H9 (cell line): ENCODE results near the gene GNLY. TPM values are rescaled to one million over a fixed set of nuclear protein-coding genes. Genes with fewer than 3 reads are reported as not detected.

Experiments
- DNase-seq: peaks from one replicate; pipeline ENCODE4 v3.0.0-alpha.2; 2017
- H2AFZ ChIP-seq: one replicate; pipeline ENCODE4 v1.6.1; 2013; ENCODE audit warnings: mild to moderate bottlenecking, low read length, control low read depth, moderate library complexity
- H2AK5ac ChIP-seq: 2 replicates; pipeline ENCODE4 v1.6.1; 2013; ENCODE audit warnings: low read length, control low read depth, mixed read lengths; ENCODE audit not compliant: insufficient read length
- H2BK120ac ChIP-seq: one replicate; pipeline ENCODE4 v1.6.1; 2013; ENCODE audit warnings: low read depth, mild to moderate bottlenecking, low read length, control low read depth, inconsistent platforms; ENCODE audit not compliant: poor library complexity, severe bottlenecking
- H2BK12ac ChIP-seq: 2 replicates; pipeline ENCODE4 v1.6.1; 2013; ENCODE audit warnings: low read length, control low read depth, mixed read lengths, low read depth; ENCODE audit not compliant: insufficient read length
- H2BK15ac ChIP-seq: 2 replicates; pipeline ENCODE4 v1.6.1; 2013; ENCODE audit warnings: low read depth, low read length, control low read depth
- H2BK20ac ChIP-seq: one replicate; pipeline ENCODE4 v1.6.1; 2013; ENCODE audit warnings: low read depth, mild to moderate bottlenecking, low read length, control low read depth, inconsistent platforms; ENCODE audit not compliant: poor library complexity, severe bottlenecking
- H2BK5ac ChIP-seq: 2 replicates; pipeline ENCODE4 v1.6.1; 2013; ENCODE audit warnings: low read length, control low read depth, mixed read lengths; ENCODE audit not compliant: insufficient read length
- H3K14ac ChIP-seq: 2 replicates; pipeline ENCODE4 v1.6.1; 2013; ENCODE audit warnings: low read length, control low read depth; ENCODE audit not compliant: insufficient read depth
- H3K18ac ChIP-seq: 2 replicates; pipeline ENCODE4 v1.6.1; 2013; ENCODE audit warnings: low read depth, mild to moderate bottlenecking, mixed read lengths, low read length, control low read depth; ENCODE audit not compliant: insufficient read length
- H3K23ac ChIP-seq: 2 replicates; pipeline ENCODE4 v1.6.1; 2013; ENCODE audit warnings: low read length, control low read depth, mixed read lengths, low read depth; ENCODE audit not compliant: insufficient read length
- H3K23me2 ChIP-seq: 2 replicates; pipeline ENCODE4 v1.6.1; 2013; ENCODE audit warnings: low read depth, mild to moderate bottlenecking, mixed read lengths, low read length, control low read depth; ENCODE audit not compliant: insufficient read length, poor library complexity, severe bottlenecking
- H3K27ac ChIP-seq: 2 replicates; pipeline ENCODE4 v1.5.1; 2013; ENCODE audit warnings: low read length, control low read depth, mixed read lengths, low read depth; ENCODE audit not compliant: insufficient read length
- H3K27me3 ChIP-seq: 2 replicates; pipeline ENCODE4 v1.6.1; 2013; ENCODE audit warnings: low read length, control low read depth, inconsistent platforms; ENCODE audit not compliant: insufficient read depth
- H3K4ac ChIP-seq: 2 replicates; pipeline ENCODE4 v1.6.1; 2013; ENCODE audit warnings: low read depth, mild to moderate bottlenecking, control low read depth, inconsistent platforms, low read length, moderate library complexity
- H3K4me1 ChIP-seq: 2 replicates; pipeline ENCODE4 v1.6.1; 2013; ENCODE audit warnings: low read length, control low read depth, inconsistent platforms; ENCODE audit not compliant: insufficient read depth
- H3K4me2 ChIP-seq: 2 replicates; pipeline ENCODE4 v1.6.1; 2013; ENCODE audit warnings: low read length, control low read depth, mixed read lengths; ENCODE audit not compliant: insufficient read length, insufficient read depth
- H3K56ac ChIP-seq: 2 replicates; pipeline ENCODE4 v1.6.1; 2013; ENCODE audit warnings: low read depth, mild to moderate bottlenecking, mixed read lengths, low read length, control low read depth; ENCODE audit not compliant: insufficient read length
- H3K79me1 ChIP-seq: 2 replicates; pipeline ENCODE4 v1.6.1; 2013; ENCODE audit warnings: low read depth, mild to moderate bottlenecking, moderate library complexity, low read length, control low read depth, inconsistent platforms; ENCODE audit not compliant: insufficient read depth, poor library complexity, severe bottlenecking
- H3K79me2 ChIP-seq: 2 replicates; pipeline ENCODE4 v1.6.1; 2013; ENCODE audit warnings: low read length, control low read depth, inconsistent platforms; ENCODE audit not compliant: insufficient read depth
- H3K9ac ChIP-seq: 2 replicates; pipeline ENCODE4 v1.6.1; 2013; ENCODE audit warnings: low read length, control low read depth, mixed read lengths; ENCODE audit not compliant: insufficient read length; ENCODE audit errors: extremely low read depth
- H3K9me3 ChIP-seq: one replicate; pipeline ENCODE4 v1.6.1; 2013; ENCODE audit warnings: low read depth, low read length, inconsistent platforms; ENCODE audit not compliant: control insufficient read depth
- H3T11ph ChIP-seq: one replicate; pipeline ENCODE4 v1.6.1; 2013; ENCODE audit warnings: mild to moderate bottlenecking, low read length, control low read depth, inconsistent platforms
- H4K20me1 ChIP-seq: one replicate; pipeline ENCODE4 v1.6.1; 2013; ENCODE audit not compliant: control insufficient read depth, insufficient read length, insufficient read depth
- H4K5ac ChIP-seq: 2 replicates; pipeline ENCODE4 v1.6.1; 2013; ENCODE audit warnings: low read depth, mild to moderate bottlenecking, mixed read lengths, low read length, control low read depth; ENCODE audit not compliant: insufficient read length
- H4K8ac ChIP-seq: replicated peaks from 2 replicates; pipeline ENCODE4 v1.6.1; 2013; ENCODE audit warnings: low read length, control low read depth, mixed read lengths, low read depth; ENCODE audit not compliant: insufficient read length
- H4K91ac ChIP-seq: 2 replicates; pipeline ENCODE4 v1.6.1; 2013; ENCODE audit warnings: low read depth, mild to moderate bottlenecking, moderate library complexity, mixed read lengths, low read length, control low read depth; ENCODE audit not compliant: insufficient read length
- H3K27ac Mint-ChIP-seq, 3 experiments: 2 replicates in 2 of 3; 3 replicates in 1 of 3; pipeline ENCODE4 v1.8.0; 2020 to 2021; ENCODE audit warnings: mixed read lengths in 3 of 3, mild to moderate bottlenecking in 1 of 3, moderate library complexity in 1 of 3
- H3K27me3 Mint-ChIP-seq: 2 replicates; pipeline ENCODE4 v1.8.0; 2021; ENCODE audit warnings: low read depth, mild to moderate bottlenecking, moderate library complexity, mixed read lengths
- H3K36me3 Mint-ChIP-seq, 3 experiments: 2 replicates in 2 of 3; 3 replicates in 1 of 3; pipeline ENCODE4 v1.8.0; 2020 to 2021; ENCODE audit warnings: low read depth in 3 of 3, mixed read lengths in 3 of 3; ENCODE audit not compliant: insufficient read depth in 1 of 3
- H3K4me1 Mint-ChIP-seq, 2 experiments: 2 replicates each; pipeline ENCODE4 v1.8.0; 2020; ENCODE audit warnings: mixed read lengths in 2 of 2
- H3K4me3 Mint-ChIP-seq, 2 experiments: 2 replicates in 1 of 2; 3 replicates in 1 of 2; pipeline ENCODE4 v1.8.0; 2020 to 2021; ENCODE audit warnings: mild to moderate bottlenecking in 2 of 2, mixed read lengths in 2 of 2, moderate library complexity in 1 of 2
- H3K9me3 Mint-ChIP-seq, 2 experiments: 2 replicates in 1 of 2; 3 replicates in 1 of 2; pipeline ENCODE4 v1.8.0; 2020; ENCODE audit warnings: mild to moderate bottlenecking in 2 of 2, mixed read lengths in 2 of 2, moderate library complexity in 1 of 2
- WGBS: extraction: QIAGEN DNeasy Blood & Tissue Kit; methylation state at CpG from one replicate; pipeline ENCODE4 v1.1.7; 2013; ENCODE audit warnings: missing lambda C conversion rate, low lambda C conversion rate, mixed read lengths; ENCODE audit not compliant: insufficient read length; ENCODE audit errors: extremely low coverage; 5-methylcytosine and 5-hydroxymethylcytosine counted together
- total RNA-seq: library from RNA; stranded (reverse); gene quantifications from 2 replicates; pipeline ENCODE4 v1.2.1, GENCODE V29; 2021
- TF ChIP-seq, protein P1 (sequence below): fragments of 200-600 bp; sonication (generic); conservative IDR thresholded peaks from 3 replicates; pipeline ENCODE4 v1.8.0; 2021; ENCODE audit warnings: antibody characterized with exemption, mild to moderate bottlenecking

Gene GNLY
- total RNA-seq, 1 experiment from 2014 or later: not detected

DNA sequence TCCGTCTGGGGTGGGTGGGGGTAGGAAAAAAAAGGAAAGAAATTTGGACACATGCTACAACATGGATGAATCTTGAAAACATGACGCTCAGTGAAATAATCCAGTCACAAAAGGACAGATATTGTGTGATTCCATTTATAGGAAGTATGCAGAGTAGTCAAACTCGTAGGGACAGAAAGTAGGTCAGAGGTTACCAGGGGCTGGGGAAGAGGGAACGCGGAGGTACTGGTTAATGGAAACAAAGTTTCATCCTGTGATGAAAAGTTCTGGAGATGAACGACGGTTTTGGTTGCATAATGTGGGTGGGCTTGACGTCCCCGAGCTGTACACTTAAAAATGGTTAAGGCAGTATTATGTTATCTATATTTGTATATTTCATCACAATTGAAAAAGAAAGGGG is 21.7 kb upstream of the GNLY start:
- no peak overlapping the region for H2BK12ac ChIP-seq
- WGBS: no CpG with 5 or more reads among the region's 9 CpGs

More for the DNA sequence above, 21.7 kb upstream of the GNLY start:
- TF ChIP-seq, protein P1, sequence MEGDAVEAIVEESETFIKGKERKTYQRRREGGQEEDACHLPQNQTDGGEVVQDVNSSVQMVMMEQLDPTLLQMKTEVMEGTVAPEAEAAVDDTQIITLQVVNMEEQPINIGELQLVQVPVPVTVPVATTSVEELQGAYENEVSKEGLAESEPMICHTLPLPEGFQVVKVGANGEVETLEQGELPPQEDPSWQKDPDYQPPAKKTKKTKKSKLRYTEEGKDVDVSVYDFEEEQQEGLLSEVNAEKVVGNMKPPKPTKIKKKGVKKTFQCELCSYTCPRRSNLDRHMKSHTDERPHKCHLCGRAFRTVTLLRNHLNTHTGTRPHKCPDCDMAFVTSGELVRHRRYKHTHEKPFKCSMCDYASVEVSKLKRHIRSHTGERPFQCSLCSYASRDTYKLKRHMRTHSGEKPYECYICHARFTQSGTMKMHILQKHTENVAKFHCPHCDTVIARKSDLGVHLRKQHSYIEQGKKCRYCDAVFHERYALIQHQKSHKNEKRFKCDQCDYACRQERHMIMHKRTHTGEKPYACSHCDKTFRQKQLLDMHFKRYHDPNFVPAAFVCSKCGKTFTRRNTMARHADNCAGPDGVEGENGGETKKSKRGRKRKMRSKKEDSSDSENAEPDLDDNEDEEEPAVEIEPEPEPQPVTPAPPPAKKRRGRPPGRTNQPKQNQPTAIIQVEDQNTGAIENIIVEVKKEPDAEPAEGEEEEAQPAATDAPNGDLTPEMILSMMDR: no peak
- H3K27ac ChIP-seq: no peak overlapping the region
- no peaks in the 10 kb centered on the region for H3K79me2 ChIP-seq
- H3K23ac ChIP-seq: no peak overlapping the region
- no peak overlapping the region for H2BK120ac ChIP-seq
- Mint-ChIP-seq H3K9me3 (no peaks in the 10 kb centered on the region; a peak in 1 of 5 replicates), H3K27me3 (peaks cover 8% of the 10 kb centered on the region), H3K4me3 (no peak overlapping the region), H3K4me1 (peaks cover 14 to 16% of the 10 kb centered on the region in 2 experiments), H3K27ac (no peak overlapping the region), H3K36me3 (no peaks in the 10 kb centered on the region)
- H3K18ac ChIP-seq: no peak overlapping the region
- H2AFZ ChIP-seq: no peak overlapping the region
- no peak overlapping the region for H3K4ac ChIP-seq
- H3K56ac ChIP-seq: no peak overlapping the region
- no peaks in the 10 kb centered on the region for H3K4me1 ChIP-seq
- H3K23me2 ChIP-seq: no peaks in the 10 kb centered on the region
- H2BK15ac ChIP-seq: no peak overlapping the region
- no peak overlapping the region for H3T11ph ChIP-seq
- no peak overlapping the region for H4K91ac ChIP-seq
- no peak overlapping the region for H3K14ac ChIP-seq
- H4K5ac ChIP-seq: no peak overlapping the region
- H3K79me1 ChIP-seq: no peaks in the 10 kb centered on the region
- no peaks in the 10 kb centered on the region for H4K20me1 ChIP-seq
- no peak overlapping the region for H2AK5ac ChIP-seq
- no peak overlapping the region for H3K4me2 ChIP-seq
- DNase-seq: no peak
- H3K9ac ChIP-seq: no peak overlapping the region
- no peak overlapping the region for H2BK5ac ChIP-seq
- no peaks in the 10 kb centered on the region for H3K27me3 ChIP-seq
- H3K9me3 ChIP-seq: no peaks in the 10 kb centered on the region
- no peak overlapping the region for H4K8ac ChIP-seq
- no peak overlapping the region for H2BK20ac ChIP-seq
